Left lobe of liver (tissue), 2 donors: ENCODE data around the gene ARMC9. TPM values are rescaled to one million over a fixed set of nuclear protein-coding genes. Genes with fewer than 3 reads are reported as not detected.
"Not testable (repeated sequence)": the region's sequence is repeated elsewhere in the genome, so short reads cannot be mapped to it uniquely, and the experiment has no call there.

ENCODE experiments used
- ATAC-seq: fragments of 200-7000 bp; cut with Tn5 transposase; one replicate; pipeline ENCODE4 v1.9.1; 2020; ENCODE audit warnings: mild to moderate bottlenecking, moderate library complexity
- DNase-seq: peaks from one replicate; pipeline ENCODE4 v3.0.0-alpha.2; 2020; ENCODE audit warnings: low spot score
- total RNA-seq: library from RNA; stranded (reverse); gene quantifications from one replicate; pipeline ENCODE4 v1.2.1, GENCODE V29; 2021
- donor health status: DM: no; HTN: no; CAD: no; lungs with moderate emphysema.
- donor health status: DM: no; HTN: yes; CAD: no.

The ARMC9 gene
- total RNA-seq, 1 donor from 2014 or later: 1.9 TPM

- no peak for ATAC-seq
Measured at GRCh38 chr2:231393149-231394131, 195.0 kb downstream of the ARMC9 start.

DNA sequence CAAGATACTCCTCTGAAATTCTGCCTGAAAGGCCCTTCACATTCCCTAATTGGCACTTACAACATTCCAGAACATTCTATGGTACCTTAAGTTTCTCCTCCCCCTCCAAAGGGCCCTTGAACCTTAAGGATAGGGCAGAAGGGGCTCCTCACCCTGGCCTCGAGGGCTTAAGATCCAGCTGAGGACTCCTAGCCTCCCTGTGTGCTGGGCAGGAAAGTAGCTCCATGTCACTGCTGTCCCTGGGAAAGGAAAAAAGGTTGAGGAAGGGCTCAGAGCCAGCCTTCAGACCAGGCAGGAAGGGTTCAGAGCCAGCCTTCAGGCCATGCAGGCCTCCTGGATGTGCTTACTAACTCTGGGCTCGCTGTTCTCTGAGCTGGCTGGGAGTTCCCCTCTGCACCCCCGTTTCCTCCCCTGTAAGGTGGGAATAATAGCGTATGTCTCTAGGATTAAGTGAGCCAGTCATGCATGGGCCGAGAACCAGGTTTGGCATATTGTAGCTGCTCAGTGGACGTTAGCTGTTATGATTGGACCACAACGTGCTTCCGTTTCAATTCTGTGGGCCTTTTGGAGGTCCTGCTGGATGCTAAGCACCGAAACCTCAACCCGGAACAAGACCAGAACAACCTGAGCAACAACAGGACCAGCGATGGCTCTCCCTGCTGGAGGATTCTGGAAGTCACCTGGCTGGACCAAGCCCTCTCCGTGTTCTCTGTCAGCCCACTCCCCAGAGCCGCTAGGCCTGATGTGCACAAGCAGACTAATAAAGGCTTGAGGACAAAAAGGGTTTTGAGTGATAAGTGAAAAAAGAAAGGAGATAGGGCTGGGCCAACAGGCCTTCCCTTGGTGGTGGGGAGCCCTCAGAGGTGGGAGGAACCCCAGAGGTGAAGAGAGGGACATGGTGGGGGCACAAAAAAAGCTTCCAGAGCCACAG is 196.0 kb downstream of the ARMC9 start:
- DNase-seq: no peak

More at GRCh38 chr2:231393149-231394131, 195.0 kb downstream of the ARMC9 start:
- no peak for DNase-seq

GRCh38 chr2:231395188-231396057 is 197.0 kb downstream of the ARMC9 start, which contains the start of gene B3GNT7:
B3GNT7 (plus strand) TSS chr2:231395710; CDS start chr2:231395804, 94 bp downstream.
- ATAC-seq: no peak
- DNase-seq: no peak

More for the DNA sequence above, 196.0 kb downstream of the ARMC9 start:
- no peak for ATAC-seq

GRCh38 chr2:231396058-231396821 is 197.8 kb downstream of the ARMC9 start:
- no peak for DNase-seq
- ATAC-seq: no peak

DNA sequence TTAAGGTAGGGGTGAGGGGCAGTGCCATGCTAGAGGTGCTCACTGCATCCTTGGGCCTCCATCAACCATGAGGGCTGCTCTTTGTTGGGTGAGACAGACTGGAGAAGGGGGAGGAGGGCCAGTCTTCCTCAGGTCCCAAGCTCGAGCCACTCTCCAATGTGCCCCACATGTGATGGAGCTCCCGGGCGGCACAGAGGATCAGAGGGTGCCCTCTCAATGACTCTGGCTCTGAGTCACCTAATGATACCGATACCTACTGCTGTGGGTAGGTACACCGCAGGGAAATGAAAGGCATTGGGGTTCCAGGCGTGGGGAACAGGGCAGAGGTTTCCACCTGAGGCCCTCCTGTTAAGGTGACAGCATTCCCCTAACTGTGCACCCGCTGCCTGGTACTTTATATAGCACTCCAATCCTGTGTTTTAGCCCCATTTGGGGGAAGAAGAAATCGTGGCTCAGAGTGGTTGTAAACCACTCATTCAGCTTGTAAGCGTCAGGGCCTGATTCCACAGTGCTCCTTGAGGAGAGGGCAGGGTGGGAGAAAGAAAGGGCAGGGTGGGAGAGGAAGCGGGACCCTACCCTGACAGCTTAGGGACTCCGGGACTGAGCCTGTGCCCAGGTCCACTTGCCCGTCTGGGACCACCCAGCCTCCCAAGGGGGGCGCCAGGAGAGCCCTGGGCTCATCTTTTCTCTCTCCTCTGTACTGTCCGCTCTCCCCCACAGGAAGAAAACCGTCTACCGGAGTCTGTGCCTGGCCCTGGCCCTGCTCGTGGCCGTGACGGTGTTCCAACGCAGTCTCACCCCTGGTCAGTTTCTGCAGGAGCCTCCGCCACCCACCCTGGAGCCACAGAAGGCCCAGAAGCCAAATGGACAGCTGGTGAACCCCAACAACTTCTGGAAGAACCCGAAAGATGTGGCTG is 198.8 kb downstream of the ARMC9 start:
- DNase-seq (no peak), ATAC-seq (no peak)

GRCh38 chr2:231397928-231398294 is 199.5 kb downstream of the ARMC9 start:
- ATAC-seq (no peak), DNase-seq (no peak)

- no peak for DNase-seq
- ATAC-seq: no peak
Measured at GRCh38 chr2:231398585-231398984, 200.2 kb downstream of the ARMC9 start.

GRCh38 chr2:231399046-231399852 is 200.8 kb downstream of the ARMC9 start:
- ATAC-seq (no peak), DNase-seq (no peak)

GRCh38 chr2:231399853-231400680 is 201.6 kb downstream of the ARMC9 start:
- DNase-seq (peak; percentile 67), ATAC-seq (peak; percentile 97)

DNA sequence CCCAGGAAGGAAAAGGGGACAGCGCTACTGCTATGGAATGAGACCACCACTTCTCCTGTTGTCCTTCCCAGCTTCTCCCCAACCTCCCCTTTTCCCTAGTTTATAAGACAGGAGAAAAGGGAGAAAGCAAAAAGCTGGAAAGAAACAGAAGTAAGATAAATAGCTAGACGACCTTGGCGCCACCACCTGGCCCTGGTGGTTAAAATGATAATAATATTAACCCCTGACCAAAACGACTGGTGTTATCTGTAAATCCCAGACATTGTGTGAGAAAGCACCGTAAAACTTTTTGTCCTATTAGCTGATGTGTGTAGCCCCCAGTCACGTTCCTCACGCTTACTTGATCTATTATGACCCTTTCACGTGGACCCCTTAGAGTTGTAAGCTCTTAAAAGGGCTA is 202.2 kb downstream of the ARMC9 start:
- peak; percentile 62 for ATAC-seq
- DNase-seq: not testable (repeated sequence)

GRCh38 chr2:231401101-231401500 is 202.7 kb downstream of the ARMC9 start:
- not testable (repeated sequence) for ATAC-seq, DNase-seq

- DNase-seq, ATAC-seq: not testable (repeated sequence)
Measured at GRCh38 chr2:231403421-231404182, 205.2 kb downstream of the ARMC9 start.

GRCh38 chr2:231404183-231404578 is 205.8 kb downstream of the ARMC9 start:
- not testable (repeated sequence) for DNase-seq, ATAC-seq

DNA sequence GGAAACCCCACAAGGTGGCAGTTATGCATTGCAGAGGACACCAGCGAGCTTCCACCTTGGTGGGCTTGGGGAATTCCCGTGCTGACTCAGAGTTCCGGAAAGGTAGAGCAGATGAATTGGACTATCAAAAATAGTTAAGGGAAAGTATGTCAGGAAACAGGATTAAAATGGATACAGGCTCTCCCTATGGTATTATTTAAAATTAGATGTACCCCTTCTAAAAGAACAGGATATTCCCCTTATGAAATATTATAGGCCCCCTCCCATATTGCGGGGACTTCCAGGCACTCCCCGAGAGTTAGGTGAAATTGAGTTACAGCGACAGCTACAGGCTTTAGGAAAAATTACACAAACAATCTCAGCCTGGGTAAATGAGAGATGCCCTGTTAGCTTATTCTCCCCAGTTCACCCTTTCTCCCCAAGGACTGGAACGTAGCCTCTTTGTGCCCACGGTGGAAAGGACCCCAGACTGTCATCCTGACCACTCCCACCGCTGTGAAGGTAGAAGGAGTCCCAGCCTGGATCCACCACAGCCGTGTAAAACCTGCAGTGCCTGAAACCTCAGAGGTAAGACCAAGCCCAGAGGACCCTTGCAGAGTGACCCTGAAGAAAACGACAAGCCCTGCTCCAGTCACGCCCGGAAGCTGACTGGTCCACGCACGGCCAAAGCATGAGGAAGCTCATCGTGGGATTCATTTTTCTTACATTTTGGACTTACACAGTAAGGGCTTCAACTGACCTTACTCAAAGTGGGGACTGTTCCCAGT is 207.4 kb downstream of the ARMC9 start:
- not testable (repeated sequence) for ATAC-seq, DNase-seq

DNA sequence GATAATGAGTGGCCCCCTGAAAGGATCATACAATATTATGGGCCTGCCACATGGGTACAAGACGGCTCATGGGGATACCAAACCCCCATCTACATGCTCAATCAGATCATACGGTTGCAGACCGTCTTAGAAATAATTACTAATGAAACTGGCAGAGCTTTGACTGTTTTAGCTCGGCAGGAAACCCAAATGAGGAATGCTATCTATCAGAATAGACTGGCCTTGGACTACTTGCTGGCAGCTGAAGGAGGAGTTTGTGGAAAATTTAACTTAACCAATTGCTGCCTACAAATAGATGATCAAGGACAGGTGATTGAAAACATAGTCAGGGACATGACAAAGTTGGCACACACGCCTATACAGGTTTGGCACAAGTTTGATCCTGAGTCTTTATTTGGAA is 209.3 kb downstream of the ARMC9 start:
- DNase-seq, ATAC-seq: not testable (repeated sequence)
